Activated T-cell treated with anti-CD3 and anti-CD28 coated beads, Interleukin-2, amount 50 U/mL, for 72 hours (primary cell): Measurements from ENCODE around the gene CCDC82. TPM values are rescaled to one million over a fixed set of nuclear protein-coding genes. Genes with fewer than 3 reads are reported as not detected.

Source experiments
- ATAC-seq, 2 donors: fragments of 150-1000 bp; cut with Tn5 transposase; replicated peaks in 1 of 2; 2 replicates each; pipeline ENCODE4 v1.10.0; 2021; ENCODE audit warnings: moderate library complexity in 2 of 2, mild to moderate bottlenecking in 1 of 2
- DNase-seq, 2 donors: peaks; one replicate each; pipeline ENCODE4 v3.0.0; 2021 to 2022; ENCODE audit warnings: mixed read lengths in 1 of 2
- H3K27ac Mint-ChIP-seq: one replicate; pipeline ENCODE4 v1.8.0; 2022; ENCODE audit warnings: mild to moderate bottlenecking, moderate library complexity, mixed read lengths
- H3K27me3 Mint-ChIP-seq: one replicate; pipeline ENCODE4 v1.8.0; 2022; ENCODE audit warnings: low read depth, mixed read lengths
- H3K36me3 Mint-ChIP-seq, 2 donors: one replicate each; pipeline ENCODE4 v1.8.0; 2022; ENCODE audit warnings: mixed read lengths in 2 of 2, mild to moderate bottlenecking in 1 of 2; ENCODE audit not compliant: insufficient read depth in 2 of 2
- H3K4me1 Mint-ChIP-seq: one replicate; pipeline ENCODE4 v1.8.0; 2022; ENCODE audit warnings: low read depth, mixed read lengths
- H3K4me3 Mint-ChIP-seq, 2 donors: one replicate each; pipeline ENCODE4 v1.8.0; 2022; ENCODE audit warnings: mild to moderate bottlenecking in 2 of 2, mixed read lengths in 2 of 2, moderate library complexity in 2 of 2
- H3K9me3 Mint-ChIP-seq, 2 donors: one replicate each; pipeline ENCODE4 v1.8.0; 2022; ENCODE audit warnings: mixed read lengths in 2 of 2
- total RNA-seq, 2 donors: library from RNA; stranded (reverse); gene quantifications; one replicate each; pipeline ENCODE4 v1.2.3, GENCODE V29; 2022

The CCDC82 gene
- total RNA-seq, 2 donors from 2014 or later = 44.6 to 55.3 TPM

DNA sequence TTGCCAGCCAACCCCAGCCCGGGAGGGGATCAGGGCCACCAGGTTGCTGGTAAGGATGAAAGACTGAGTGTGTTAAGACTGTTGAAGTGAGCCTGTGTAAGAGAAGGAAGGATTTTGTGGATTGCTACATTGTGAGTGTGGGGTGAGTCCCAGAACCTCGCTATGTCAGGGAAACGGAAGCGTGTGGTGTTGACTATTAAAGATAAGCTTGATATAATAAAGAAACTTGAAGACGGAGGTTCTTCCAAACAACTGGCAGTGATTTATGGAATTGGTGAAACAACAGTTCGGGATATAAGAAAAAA lies 728 bp upstream of the CCDC82 start:
- ATAC-seq (no peak), DNase-seq (no peak)
- H3K36me3 Mint-ChIP-seq = peaks cover 2 to 15% of the 10 kb centered on the region in 2 donors
- H3K4me1 Mint-ChIP-seq = peaks cover 73% of the 10 kb centered on the region
- peak overlapping the region; percentile 93 for H3K27ac Mint-ChIP-seq
- H3K9me3 Mint-ChIP-seq = no peaks in the 10 kb centered on the region
- peak overlapping the region; percentile 85 to 92 for H3K4me3 Mint-ChIP-seq
- H3K27me3 Mint-ChIP-seq = no peaks in the 10 kb centered on the region

DNA sequence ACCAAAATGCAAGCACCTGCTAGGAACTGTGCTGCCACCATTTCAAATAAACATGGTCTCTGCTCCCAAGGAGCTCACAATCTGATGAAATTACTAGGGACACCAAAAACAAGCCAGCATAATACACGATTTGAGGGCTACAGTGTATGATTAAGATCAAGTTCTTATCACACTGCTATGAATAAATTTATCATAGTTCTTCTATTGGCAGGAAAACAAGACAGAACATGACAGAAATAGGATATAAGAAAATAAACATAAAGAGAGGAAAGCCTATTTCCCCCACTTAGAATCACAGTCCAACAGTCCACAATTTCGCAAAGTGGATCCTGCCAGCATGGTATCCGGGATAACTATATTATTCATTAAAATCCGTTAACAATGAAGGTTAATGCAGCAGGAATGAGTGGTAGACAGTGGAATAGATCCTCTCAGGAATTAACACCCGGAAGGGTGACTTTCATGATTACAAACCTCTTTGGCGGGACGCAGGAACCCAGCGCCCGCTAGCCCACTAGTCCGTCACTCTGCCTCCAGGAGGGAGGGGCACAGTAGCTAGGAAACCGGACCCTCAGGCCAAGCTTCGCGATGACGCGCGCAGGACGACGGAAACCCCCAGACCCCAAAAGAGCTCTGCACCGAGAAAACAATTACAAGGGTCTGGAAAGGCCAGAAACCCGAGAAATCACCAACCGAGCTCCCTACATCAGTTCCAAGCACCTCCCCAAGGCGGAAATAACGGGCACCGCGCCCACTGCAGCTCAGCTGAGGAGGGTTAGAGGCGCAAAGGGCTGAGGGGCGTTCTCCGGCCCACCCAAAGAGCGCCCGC lies 607 bp downstream of the CCDC82 start:
- Mint-ChIP-seq H3K27me3 (no peaks in the 10 kb centered on the region), H3K36me3 (peaks cover 6 to 23% of the 10 kb centered on the region in 2 donors), H3K9me3 (no peaks in the 10 kb centered on the region), H3K4me1 (peaks cover 73% of the 10 kb centered on the region), H3K4me3 (peak overlapping the region; percentile 85 to 92), H3K27ac (peak overlapping the region; percentile 95)
- peak; percentile 56 to 63 for ATAC-seq
- DNase-seq = no peak

- Mint-ChIP-seq H3K27me3 (no peaks in the 10 kb centered on the region), H3K27ac (peak overlapping the region; percentile 74), H3K9me3 (no peaks in the 10 kb centered on the region), H3K4me1 (peaks cover 43% of the 10 kb centered on the region), H3K36me3 (peaks cover 8 to 21% of the 10 kb centered on the region in 2 donors), H3K4me3 (peak overlapping the region in 1 of 2 donors; percentile 25)
- DNase-seq = no peak
- ATAC-seq = no peak
Measured at GRCh38 chr11:96385187-96385586, 4.5 kb downstream of the CCDC82 start.

- H3K4me1 Mint-ChIP-seq = peaks cover 42% of the 10 kb centered on the region
- ATAC-seq = no peak
- no peaks in the 10 kb centered on the region for H3K9me3 Mint-ChIP-seq
- H3K27me3 Mint-ChIP-seq = no peaks in the 10 kb centered on the region
- DNase-seq = no peak
- H3K4me3 Mint-ChIP-seq = peak overlapping the region; percentile 13 to 63
- peak overlapping the region; percentile 67 for H3K27ac Mint-ChIP-seq
- peaks cover 8 to 22% of the 10 kb centered on the region in 2 donors for H3K36me3 Mint-ChIP-seq
Measured at GRCh38 chr11:96384156-96384555, 5.6 kb downstream of the CCDC82 start.

DNA sequence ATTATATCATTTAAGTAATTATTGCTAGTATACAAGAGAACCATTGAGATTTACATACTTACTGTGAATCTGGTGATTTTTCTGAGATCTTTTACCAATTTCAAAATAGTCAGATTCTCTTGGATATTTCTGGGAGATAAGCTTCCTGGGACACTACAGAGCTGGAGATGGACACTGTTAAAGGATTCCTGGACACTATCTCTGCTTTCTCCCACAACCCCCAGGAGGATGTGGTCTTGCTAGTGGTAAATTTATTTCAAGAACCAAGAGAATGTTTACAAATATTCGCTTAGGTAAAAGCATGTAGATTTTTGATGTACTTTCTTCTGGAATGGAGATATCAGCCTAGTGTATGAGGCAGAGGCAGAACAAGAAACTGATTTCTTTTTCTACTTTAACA lies 12.9 kb downstream of the CCDC82 start:
- ATAC-seq (no peak), DNase-seq (no peak)
- Mint-ChIP-seq H3K27me3 (no peaks in the 10 kb centered on the region), H3K4me3 (no peak overlapping the region), H3K36me3 (peaks cover 7 to 17% of the 10 kb centered on the region in 2 donors), H3K9me3 (no peaks in the 10 kb centered on the region), H3K4me1 (no peaks in the 10 kb centered on the region), H3K27ac (no peak overlapping the region)

DNA sequence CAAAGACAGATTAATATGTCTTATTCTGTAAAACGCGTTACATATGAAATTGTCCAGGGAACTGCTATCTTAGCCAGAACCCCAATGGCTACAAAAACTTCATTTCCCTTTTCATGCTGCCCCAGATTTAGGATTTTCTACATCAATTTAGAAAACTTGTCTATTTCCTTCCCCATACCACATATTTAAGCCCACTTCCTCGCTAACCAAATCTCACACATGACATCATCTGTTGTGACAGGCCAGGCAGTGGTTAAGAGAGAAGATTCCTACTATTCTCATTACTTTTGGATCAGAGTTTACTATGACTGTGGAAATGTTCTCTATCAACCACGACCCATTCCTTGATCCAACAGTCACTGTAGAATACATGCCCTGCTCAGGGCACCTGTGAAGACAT lies 15.9 kb downstream of the CCDC82 start:
- peaks cover 10 to 17% of the 10 kb centered on the region in 2 donors for H3K36me3 Mint-ChIP-seq
- H3K4me3 Mint-ChIP-seq = no peak overlapping the region
- H3K4me1 Mint-ChIP-seq = no peaks in the 10 kb centered on the region
- H3K27me3 Mint-ChIP-seq = no peaks in the 10 kb centered on the region
- ATAC-seq (no peak), DNase-seq (no peak)
- no peak overlapping the region for H3K27ac Mint-ChIP-seq
- H3K9me3 Mint-ChIP-seq = no peaks in the 10 kb centered on the region

GRCh38 chr11:96367342-96367741 lies 22.4 kb downstream of the CCDC82 start:
- no peaks in the 10 kb centered on the region for H3K9me3 Mint-ChIP-seq
- no peak overlapping the region for H3K4me3 Mint-ChIP-seq
- no peaks in the 10 kb centered on the region for H3K4me1 Mint-ChIP-seq
- DNase-seq = no peak
- H3K27me3 Mint-ChIP-seq = no peaks in the 10 kb centered on the region
- H3K36me3 Mint-ChIP-seq = peaks cover 8 to 20% of the 10 kb centered on the region in 2 donors
- ATAC-seq = no peak
- H3K27ac Mint-ChIP-seq = no peak overlapping the region

GRCh38 chr11:96366024-96366423 lies 23.7 kb downstream of the CCDC82 start:
- no peak for ATAC-seq
- Mint-ChIP-seq H3K36me3 (peaks cover 6 to 16% of the 10 kb centered on the region in 2 donors), H3K4me3 (no peak overlapping the region), H3K9me3 (no peaks in the 10 kb centered on the region), H3K27me3 (no peaks in the 10 kb centered on the region), H3K4me1 (no peaks in the 10 kb centered on the region), H3K27ac (no peak overlapping the region)
- DNase-seq = no peak

- no peaks in the 10 kb centered on the region for H3K4me1 Mint-ChIP-seq
- ATAC-seq (no peak), DNase-seq (no peak)
- H3K36me3 Mint-ChIP-seq = peaks cover 5 to 15% of the 10 kb centered on the region in 2 donors
- H3K27me3 Mint-ChIP-seq = no peaks in the 10 kb centered on the region
- no peaks in the 10 kb centered on the region for H3K9me3 Mint-ChIP-seq
- no peak overlapping the region for H3K4me3 Mint-ChIP-seq
- no peak overlapping the region for H3K27ac Mint-ChIP-seq
Measured at GRCh38 chr11:96365493-96365892, 24.2 kb downstream of the CCDC82 start.

GRCh38 chr11:96361778-96362177 lies 27.9 kb downstream of the CCDC82 start:
- no peak overlapping the region for H3K4me3 Mint-ChIP-seq
- DNase-seq = no peak
- H3K36me3 Mint-ChIP-seq = peaks cover 2 to 8% of the 10 kb centered on the region in 2 donors
- no peak for ATAC-seq
- no peaks in the 10 kb centered on the region for H3K9me3 Mint-ChIP-seq
- H3K27ac Mint-ChIP-seq = no peak overlapping the region
- no peaks in the 10 kb centered on the region for H3K27me3 Mint-ChIP-seq
- peaks cover 24% of the 10 kb centered on the region for H3K4me1 Mint-ChIP-seq

- Mint-ChIP-seq H3K36me3 (peaks cover 9 to 21% of the 10 kb centered on the region in 2 donors), H3K27ac (peak overlapping the region; percentile 67), H3K9me3 (no peaks in the 10 kb centered on the region), H3K27me3 (no peaks in the 10 kb centered on the region), H3K4me3 (peak overlapping the region; percentile 17 to 66), H3K4me1 (peaks cover 24% of the 10 kb centered on the region)
- ATAC-seq (peak; percentile 22 to 25), DNase-seq (no peak)
Measured at GRCh38 chr11:96358321-96358720, 31.4 kb downstream of the CCDC82 start.

DNA sequence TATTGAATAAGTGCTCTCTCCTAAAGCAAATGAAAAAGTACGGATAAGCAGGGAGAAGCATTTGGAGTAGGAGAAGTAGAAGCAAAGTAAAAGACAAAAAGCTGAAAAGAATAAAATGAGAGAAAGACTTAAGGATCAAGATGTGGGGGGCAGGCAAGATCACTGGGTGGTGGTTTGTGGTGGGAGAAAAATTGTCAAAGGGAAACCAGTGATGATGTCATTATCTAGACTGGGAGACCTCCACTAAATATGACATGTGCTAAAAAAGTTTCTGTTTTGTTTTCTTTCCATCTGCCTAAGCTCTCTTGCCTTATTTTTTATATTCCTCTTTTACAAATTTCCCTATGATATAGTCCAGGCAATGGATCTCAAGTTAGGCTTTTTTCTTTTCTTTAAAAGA lies 31.9 kb downstream of the CCDC82 start:
- peak; percentile 92 to 95 for ATAC-seq
- Mint-ChIP-seq H3K27me3 (no peaks in the 10 kb centered on the region), H3K36me3 (peaks cover 9 to 18% of the 10 kb centered on the region in 2 donors)

DNA sequence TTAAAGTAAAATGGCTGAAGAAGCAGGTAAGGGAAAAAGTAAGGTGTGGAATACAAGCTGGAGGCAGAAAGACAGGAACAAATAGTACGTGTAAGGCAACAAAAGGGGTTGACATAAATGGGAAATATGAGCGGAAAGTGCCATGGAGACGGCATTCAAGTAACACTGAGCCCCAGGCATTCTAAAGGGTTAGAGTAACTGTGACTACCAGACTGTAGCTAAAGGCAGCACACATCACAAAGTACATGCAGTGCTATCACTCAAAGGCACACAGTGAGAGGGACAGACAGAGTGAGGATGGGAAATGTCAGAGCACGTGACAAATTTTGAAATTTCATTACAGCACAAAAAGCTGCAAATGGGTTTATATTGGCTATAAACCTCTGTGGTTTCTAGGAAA lies 32.9 kb downstream of the CCDC82 start:
- H3K36me3 Mint-ChIP-seq = peaks cover 9 to 20% of the 10 kb centered on the region in 2 donors
- ATAC-seq = no peak
- H3K27ac Mint-ChIP-seq = no peak overlapping the region
- H3K4me1 Mint-ChIP-seq = peaks cover 24% of the 10 kb centered on the region
- H3K9me3 Mint-ChIP-seq = no peaks in the 10 kb centered on the region
- H3K27me3 Mint-ChIP-seq = no peaks in the 10 kb centered on the region
- DNase-seq = no peak
- H3K4me3 Mint-ChIP-seq = no peak overlapping the region

More for the DNA sequence above, 31.9 kb downstream of the CCDC82 start:
- H3K9me3 Mint-ChIP-seq = no peaks in the 10 kb centered on the region
- peak overlapping the region; percentile 17 to 66 for H3K4me3 Mint-ChIP-seq
- peak overlapping the region; percentile 67 for H3K27ac Mint-ChIP-seq
- H3K4me1 Mint-ChIP-seq = peaks cover 24% of the 10 kb centered on the region
- DNase-seq = peak; percentile 36 to 46
